Neural crest cell (in vitro differentiated cells): ENCODE results near the gene BRIP1. TPM values are rescaled to one million over a fixed set of nuclear protein-coding genes. Genes with fewer than 3 reads are reported as not detected.

Experiments
- DNase-seq: peaks from one replicate; pipeline ENCODE4 v3.0.0; 2021; ENCODE audit warnings: low read depth, mixed read lengths, low spot score
- H3K27ac Mint-ChIP-seq: one replicate; pipeline ENCODE4 v1.8.0; 2021; ENCODE audit warnings: mild to moderate bottlenecking, mixed read lengths; ENCODE audit not compliant: unreplicated experiment
- H3K27me3 Mint-ChIP-seq: 2 replicates; pipeline ENCODE4 v1.8.0; 2021; ENCODE audit warnings: low read depth, mild to moderate bottlenecking, mixed read lengths
- H3K36me3 Mint-ChIP-seq: 2 replicates; pipeline ENCODE4 v1.8.0; 2021; ENCODE audit warnings: low read depth, mild to moderate bottlenecking, mixed read lengths
- H3K4me1 Mint-ChIP-seq: 2 replicates; pipeline ENCODE4 v1.8.0; 2021; ENCODE audit warnings: mixed read lengths
- H3K4me3 Mint-ChIP-seq: one replicate; pipeline ENCODE4 v1.8.0; 2021; ENCODE audit warnings: mild to moderate bottlenecking, mixed read lengths
- H3K9me3 Mint-ChIP-seq: 2 replicates; pipeline ENCODE4 v1.8.0; 2021; ENCODE audit warnings: mixed read lengths
- total RNA-seq: library from RNA; stranded (reverse); gene quantifications from 2 replicates; pipeline ENCODE4 v1.2.1, GENCODE V29; 2021
- TF ChIP-seq, protein P1 (sequence below): fragments of 200-600 bp; sonication (generic); conservative IDR thresholded peaks from 2 replicates; pipeline ENCODE4 v1.5.0; 2021; ENCODE audit warnings: antibody characterized with exemption, mild to moderate bottlenecking

The BRIP1 gene
- total RNA-seq, 1 donor from 2014 or later: 31.4 TPM

GRCh38 chr17:61878984-61879612, 15.8 kb upstream of the BRIP1 start:
- Mint-ChIP-seq H3K4me1 (no peaks in the 10 kb centered on the region), H3K27ac (no peak overlapping the region), H3K4me3 (no peak overlapping the region), H3K27me3 (no peaks in the 10 kb centered on the region), H3K36me3 (peaks cover 2% of the 10 kb centered on the region), H3K9me3 (no peaks in the 10 kb centered on the region)
- TF ChIP-seq, protein P1, sequence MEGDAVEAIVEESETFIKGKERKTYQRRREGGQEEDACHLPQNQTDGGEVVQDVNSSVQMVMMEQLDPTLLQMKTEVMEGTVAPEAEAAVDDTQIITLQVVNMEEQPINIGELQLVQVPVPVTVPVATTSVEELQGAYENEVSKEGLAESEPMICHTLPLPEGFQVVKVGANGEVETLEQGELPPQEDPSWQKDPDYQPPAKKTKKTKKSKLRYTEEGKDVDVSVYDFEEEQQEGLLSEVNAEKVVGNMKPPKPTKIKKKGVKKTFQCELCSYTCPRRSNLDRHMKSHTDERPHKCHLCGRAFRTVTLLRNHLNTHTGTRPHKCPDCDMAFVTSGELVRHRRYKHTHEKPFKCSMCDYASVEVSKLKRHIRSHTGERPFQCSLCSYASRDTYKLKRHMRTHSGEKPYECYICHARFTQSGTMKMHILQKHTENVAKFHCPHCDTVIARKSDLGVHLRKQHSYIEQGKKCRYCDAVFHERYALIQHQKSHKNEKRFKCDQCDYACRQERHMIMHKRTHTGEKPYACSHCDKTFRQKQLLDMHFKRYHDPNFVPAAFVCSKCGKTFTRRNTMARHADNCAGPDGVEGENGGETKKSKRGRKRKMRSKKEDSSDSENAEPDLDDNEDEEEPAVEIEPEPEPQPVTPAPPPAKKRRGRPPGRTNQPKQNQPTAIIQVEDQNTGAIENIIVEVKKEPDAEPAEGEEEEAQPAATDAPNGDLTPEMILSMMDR: no peak
- no peak for DNase-seq

DNA sequence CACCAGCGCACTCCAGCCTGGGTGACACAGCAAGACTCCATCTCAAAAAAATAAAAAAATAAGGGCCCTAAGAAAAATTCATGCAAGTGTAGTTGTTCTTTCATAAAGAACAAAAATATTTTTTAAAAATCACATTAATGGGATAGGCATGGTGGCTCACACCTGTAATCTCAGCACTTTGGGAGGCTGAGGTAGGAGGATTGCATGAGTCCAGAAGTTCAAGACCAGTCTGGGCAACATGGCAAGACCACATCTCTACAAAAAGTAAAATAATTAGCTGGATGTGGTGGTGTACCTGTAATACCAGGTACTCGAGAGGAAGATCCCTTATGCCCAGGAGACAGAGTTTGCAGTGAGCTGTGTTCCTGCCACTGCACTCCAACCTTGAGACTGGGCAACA, 15.2 kb upstream of the BRIP1 start:
- no peak for DNase-seq
- TF ChIP-seq, protein P1: no peak
- no peak overlapping the region for H3K4me3 Mint-ChIP-seq
- H3K27ac Mint-ChIP-seq: no peak overlapping the region
- H3K9me3 Mint-ChIP-seq: no peaks in the 10 kb centered on the region
- no peaks in the 10 kb centered on the region for H3K4me1 Mint-ChIP-seq
- H3K27me3 Mint-ChIP-seq: no peaks in the 10 kb centered on the region
- H3K36me3 Mint-ChIP-seq: peaks cover 2% of the 10 kb centered on the region

DNA sequence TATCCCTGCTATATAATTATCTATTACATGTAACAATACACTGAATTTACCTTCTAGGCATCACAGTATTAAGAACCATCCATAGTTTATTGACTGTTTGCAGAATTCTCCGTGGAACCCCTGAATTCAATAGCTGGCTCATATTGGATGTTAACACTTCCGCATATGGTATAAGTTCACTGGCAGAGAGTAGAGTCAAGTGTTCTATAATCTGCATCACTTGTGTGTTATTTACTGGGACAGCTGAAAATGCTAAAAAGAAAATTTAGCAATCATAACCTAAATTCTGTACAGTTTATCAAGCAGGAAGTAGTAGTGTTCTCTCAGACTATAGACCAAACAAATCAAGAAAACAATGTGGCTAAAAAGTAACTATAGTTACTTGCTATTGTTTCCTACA, 14.5 kb upstream of the BRIP1 start:
- H3K36me3 Mint-ChIP-seq: peaks cover 2% of the 10 kb centered on the region
- no peak overlapping the region for H3K27ac Mint-ChIP-seq
- H3K4me3 Mint-ChIP-seq: no peak overlapping the region
- H3K27me3 Mint-ChIP-seq: no peaks in the 10 kb centered on the region
- H3K9me3 Mint-ChIP-seq: no peaks in the 10 kb centered on the region
- no peak for DNase-seq
- TF ChIP-seq, protein P1: no peak
- no peaks in the 10 kb centered on the region for H3K4me1 Mint-ChIP-seq

DNA sequence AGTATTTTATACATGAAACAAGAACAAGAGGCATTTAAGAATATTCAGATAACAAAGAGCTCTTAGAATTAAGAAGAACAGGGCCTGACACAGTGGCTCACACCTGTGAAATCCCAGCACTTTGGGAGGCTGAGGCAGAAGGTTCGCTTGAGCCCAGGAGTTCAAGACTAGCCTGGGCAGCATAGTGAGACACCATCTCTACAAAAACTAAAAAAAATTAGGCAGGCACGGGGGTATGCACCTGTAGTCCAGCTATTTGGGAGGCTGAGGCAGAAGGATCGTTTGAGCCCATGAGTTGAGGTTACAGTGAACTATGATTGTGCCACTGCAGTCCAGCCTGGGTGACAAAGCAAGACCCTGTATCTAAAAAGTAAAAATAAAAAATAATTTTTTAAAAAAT, 12.5 kb upstream of the BRIP1 start:
- Mint-ChIP-seq H3K4me1 (no peaks in the 10 kb centered on the region), H3K36me3 (peaks cover 2% of the 10 kb centered on the region), H3K4me3 (no peak overlapping the region), H3K27ac (no peak overlapping the region), H3K9me3 (no peaks in the 10 kb centered on the region), H3K27me3 (no peaks in the 10 kb centered on the region)
- TF ChIP-seq, protein P1: no peak
- DNase-seq: no peak

DNA sequence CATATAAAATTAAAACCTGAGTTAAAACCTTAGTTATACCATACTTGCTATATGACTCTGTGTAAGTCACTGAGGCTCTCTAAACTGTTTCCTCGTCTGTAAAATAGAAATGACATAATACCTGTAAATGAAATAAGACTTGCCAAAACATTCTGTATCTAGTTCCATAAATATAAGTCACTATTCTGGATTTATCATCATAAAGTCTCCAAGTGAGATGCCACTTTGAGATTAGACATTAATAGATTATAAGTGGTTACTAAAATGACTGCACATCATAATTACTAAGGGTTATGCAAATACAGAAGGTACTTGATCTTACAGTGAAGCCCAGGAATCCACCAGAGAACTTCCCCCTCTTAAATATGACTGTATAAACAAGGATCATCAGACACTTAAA, 12.0 kb upstream of the BRIP1 start:
- TF ChIP-seq, protein P1: no peak
- no peak for DNase-seq
- Mint-ChIP-seq H3K9me3 (no peaks in the 10 kb centered on the region), H3K4me1 (no peaks in the 10 kb centered on the region), H3K27me3 (no peaks in the 10 kb centered on the region), H3K36me3 (peaks cover 2% of the 10 kb centered on the region), H3K4me3 (no peak overlapping the region), H3K27ac (no peak overlapping the region)
